Tibial nerve (tissue), 4 donors: ENCODE data around the gene C16orf54.
"Not testable (repeated sequence)": the region's sequence is repeated elsewhere in the genome, so short reads cannot be mapped to it uniquely, and the experiment has no call there.

Experiments used
- EP300 ChIP-seq, 2 donors: sonication (generic); formaldehyde crosslinking; IDR thresholded peaks; one replicate each; pipeline ENCODE4 v1.6.1; 2017; ENCODE audit warnings: antibody characterized with exemption in 2 of 2, mild to moderate bottlenecking in 1 of 2
- TF ChIP-seq, protein P1 (sequence below), 5 experiments: fragments of 200-600 bp in 3 of 5; fragments of 450-650 bp in 2 of 5; sonication (generic) in 3 of 5; IDR thresholded peaks; one replicate each; pipeline ENCODE4 v1.5.1; 2016 to 2019; ENCODE audit warnings: antibody characterized with exemption in 5 of 5, mild to moderate bottlenecking in 3 of 5, moderate library complexity in 2 of 5

DNA sequence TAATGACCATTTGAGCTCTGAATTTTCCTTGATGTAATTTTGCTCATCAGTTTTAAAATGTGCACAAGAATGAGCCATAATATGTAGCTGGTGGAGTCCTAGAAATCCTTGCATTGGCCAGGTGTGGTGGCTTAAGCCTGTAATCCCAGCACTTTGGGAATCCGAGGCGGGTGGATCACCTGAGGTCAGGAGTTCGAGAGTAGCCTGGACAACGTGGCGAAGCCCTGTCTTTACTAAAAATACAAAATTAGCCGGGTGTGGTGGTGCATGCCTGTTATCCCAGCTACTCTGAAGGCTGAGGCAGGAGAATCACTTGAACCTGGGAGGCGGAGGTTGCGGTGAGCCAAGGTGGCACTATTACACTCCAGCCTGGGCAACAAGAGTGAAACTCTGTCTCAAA lies 11.3 kb upstream of the C16orf54 start:
- TF ChIP-seq, protein P1, sequence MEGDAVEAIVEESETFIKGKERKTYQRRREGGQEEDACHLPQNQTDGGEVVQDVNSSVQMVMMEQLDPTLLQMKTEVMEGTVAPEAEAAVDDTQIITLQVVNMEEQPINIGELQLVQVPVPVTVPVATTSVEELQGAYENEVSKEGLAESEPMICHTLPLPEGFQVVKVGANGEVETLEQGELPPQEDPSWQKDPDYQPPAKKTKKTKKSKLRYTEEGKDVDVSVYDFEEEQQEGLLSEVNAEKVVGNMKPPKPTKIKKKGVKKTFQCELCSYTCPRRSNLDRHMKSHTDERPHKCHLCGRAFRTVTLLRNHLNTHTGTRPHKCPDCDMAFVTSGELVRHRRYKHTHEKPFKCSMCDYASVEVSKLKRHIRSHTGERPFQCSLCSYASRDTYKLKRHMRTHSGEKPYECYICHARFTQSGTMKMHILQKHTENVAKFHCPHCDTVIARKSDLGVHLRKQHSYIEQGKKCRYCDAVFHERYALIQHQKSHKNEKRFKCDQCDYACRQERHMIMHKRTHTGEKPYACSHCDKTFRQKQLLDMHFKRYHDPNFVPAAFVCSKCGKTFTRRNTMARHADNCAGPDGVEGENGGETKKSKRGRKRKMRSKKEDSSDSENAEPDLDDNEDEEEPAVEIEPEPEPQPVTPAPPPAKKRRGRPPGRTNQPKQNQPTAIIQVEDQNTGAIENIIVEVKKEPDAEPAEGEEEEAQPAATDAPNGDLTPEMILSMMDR (IDR thresholded peaks at IDR 0.05) = not testable (repeated sequence)
- not testable (repeated sequence) for TF ChIP-seq EP300 (IDR thresholded peaks at IDR 0.05)
